Measurements from ENCODE around the gene TRIM41. TPM values are rescaled to one million over a fixed set of nuclear protein-coding genes. Genes with fewer than 3 reads are reported as not detected.

The TRIM41 gene
- total RNA-seq, 120 experiments from 2014 or later: 33.1 to 102 (median 48.0) TPM

Small RNA genes within 50 kb of the gene (microRNA-seq; reads per million reads assigned to microRNA genes)
- 0 to 4.5 (median 1.6) reads per million in 43 experiments for gene MIR4638

Other genes starting within 250 kb of the TRIM41 start
- under 1 TPM in 8 of 120 experiments, not detected in 112; 0.18 to 0.43 (median 0.28) TPM for gene BTNL3, start 234.4 kb upstream of the TRIM41 start, total RNA-seq
- 10 to 100 TPM in 112 of 120 experiments, 1 to 10 TPM in 8; 5.6 to 47.1 (median 19.9) TPM for gene BTNL9, start 183.0 kb upstream of the TRIM41 start, total RNA-seq
- not detected for gene OR2V1, start 92.1 kb upstream of the TRIM41 start, total RNA-seq
- under 1 TPM in 1 of 120 experiments, not detected in 119; 0.09 TPM for gene OR2V2, start 75.7 kb upstream of the TRIM41 start, total RNA-seq
- gene TRIM7, start 18.1 kb upstream of the TRIM41 start, total RNA-seq: 1 to 10 TPM; 1.6 to 8.4 (median 4.0) TPM
- gene RACK1, start 20.6 kb downstream of the TRIM41 start, total RNA-seq: 100 to 1,000 TPM; 308 to 570 (median 390) TPM
- gene TRIM52, start 37.9 kb downstream of the TRIM41 start, total RNA-seq: 10 to 100 TPM; 19.8 to 50.9 (median 31.6) TPM
- gene OR4F3, start 144.0 kb downstream of the TRIM41 start, total RNA-seq: 1 to 10 TPM in 19 of 120 experiments, under 1 TPM in 44, not detected in 57; 0.43 to 1.8 (median 0.85) TPM

All from dorsolateral prefrontal cortex (tissue), 118 donors.